GOT3 (cell line): ENCODE data around the gene CHST11.

Experiments
- DNase-seq: peaks from one replicate; lab custom pipeline; 2025; ENCODE audit warnings: mixed read lengths; lab: John Stamatoyannopoulos, UW

The CHST11 gene

GRCh38 chr12:104433061-104433460 is 23.7 kb upstream of the CHST11 start:
- DNase-seq = no peak

- DNase-seq = no peak
Observed at GRCh38 chr12:104434129-104434528, 22.6 kb upstream of the CHST11 start.

- DNase-seq = no peak
Observed at GRCh38 chr12:104435175-104435574, 21.6 kb upstream of the CHST11 start.

GRCh38 chr12:104435765-104436164 is 21.0 kb upstream of the CHST11 start:
- DNase-seq = no peak

- DNase-seq = no peak
Observed at GRCh38 chr12:104436790-104437189, 20.0 kb upstream of the CHST11 start.

GRCh38 chr12:104438134-104438533 is 18.6 kb upstream of the CHST11 start:
- no peak for DNase-seq

GRCh38 chr12:104439137-104439536 is 17.6 kb upstream of the CHST11 start:
- no peak for DNase-seq

- DNase-seq = no peak
Observed at GRCh38 chr12:104443008-104443407, 13.7 kb upstream of the CHST11 start.

GRCh38 chr12:104446646-104447421 is 9.9 kb upstream of the CHST11 start:
- no peak for DNase-seq

GRCh38 chr12:104448031-104448430 is 8.7 kb upstream of the CHST11 start:
- no peak for DNase-seq

- DNase-seq = no peak
Observed at GRCh38 chr12:104448451-104448850, 8.3 kb upstream of the CHST11 start.

GRCh38 chr12:104450700-104451099 is 6.0 kb upstream of the CHST11 start:
- DNase-seq = no peak

- DNase-seq = no peak
Observed at GRCh38 chr12:104452087-104452486, 4.7 kb upstream of the CHST11 start.

GRCh38 chr12:104453133-104453532 is 3.6 kb upstream of the CHST11 start:
- no peak for DNase-seq

- DNase-seq = no peak
Observed at GRCh38 chr12:104454997-104455396, 1.8 kb upstream of the CHST11 start.

- no peak for DNase-seq
Observed at GRCh38 chr12:104455578-104456416, 951 bp upstream of the CHST11 start.

GRCh38 chr12:104456950-104457745 is 400 bp downstream of the CHST11 start:
- no peak for DNase-seq

GRCh38 chr12:104457746-104458693 is 1.3 kb downstream of the CHST11 start:
- no peak for DNase-seq

- no peak for DNase-seq
Observed at GRCh38 chr12:104458694-104459367, 2.1 kb downstream of the CHST11 start.

GRCh38 chr12:104459368-104459909 is 2.7 kb downstream of the CHST11 start:
- DNase-seq = no peak
